Keratinocyte (primary cell): ENCODE measurements around the gene SMURF2. TPM values are rescaled to one million over a fixed set of nuclear protein-coding genes. Genes with fewer than 3 reads are reported as not detected.

Experiments
- DNase-seq: peaks from one replicate; pipeline ENCODE4 v3.0.0-alpha.2; 2011; ENCODE audit warnings: low read depth, missing footprints, low spot score
- FAIRE-seq: peaks from 2 replicates; lab custom pipeline; 2011; peaks lifted over from hg19 to GRCh38; lab: Jason Lieb, UNC
- H2AFZ ChIP-seq: 2 replicates; pipeline ENCODE4 v1.6.0; 2012; ENCODE audit warnings: low read length, control low read depth, inconsistent platforms; ENCODE audit not compliant: control insufficient read depth
- H3K27ac ChIP-seq: 2 replicates; pipeline ENCODE4 v1.5.1; 2011; ENCODE audit warnings: low read length; ENCODE audit not compliant: control insufficient read depth, insufficient read depth
- H3K27me3 ChIP-seq: 3 replicates; pipeline ENCODE4 v1.6.0; 2011; ENCODE audit warnings: low read length; ENCODE audit not compliant: control insufficient read depth, insufficient read depth; ENCODE audit errors: extremely low read depth
- H3K36me3 ChIP-seq, 2 experiments: 2 replicates in 1 of 2; 3 replicates in 1 of 2; pipeline ENCODE4 v1.5.1; 2011; ENCODE audit warnings: low read length in 2 of 2, mild to moderate bottlenecking in 1 of 2; ENCODE audit not compliant: control insufficient read depth in 2 of 2, insufficient read depth in 2 of 2; ENCODE audit errors: extremely low read depth in 1 of 2
- H3K4me1 ChIP-seq: 3 replicates; pipeline ENCODE4 v1.5.1; 2011; ENCODE audit warnings: low read length; ENCODE audit not compliant: control insufficient read depth, insufficient read depth; ENCODE audit errors: extremely low read depth
- H3K4me2 ChIP-seq: 3 replicates; pipeline ENCODE4 v1.6.0; 2011; ENCODE audit warnings: low read depth, low read length; ENCODE audit not compliant: control insufficient read depth, insufficient read depth; ENCODE audit errors: extremely low read depth
- H3K4me3 ChIP-seq, 3 experiments: fragments of 200-600 bp in 1 of 3; sonication (generic) in 1 of 3; 2 replicates in 2 of 3; 3 replicates in 1 of 3; pipeline ENCODE4 v1.5.1; 2011 to 2016; ENCODE audit warnings: low read length in 3 of 3, mild to moderate bottlenecking in 3 of 3, control low read depth in 2 of 3, inconsistent platforms in 1 of 3, low read depth in 1 of 3, mixed read lengths in 1 of 3, mixed run types in 1 of 3, moderate library complexity in 1 of 3; ENCODE audit not compliant: control insufficient read depth in 2 of 3, insufficient read depth in 2 of 3; ENCODE audit errors: extremely low read depth in 1 of 3
- H3K79me2 ChIP-seq: 2 replicates; pipeline ENCODE4 v1.6.0; 2012; ENCODE audit warnings: low read length; ENCODE audit not compliant: control insufficient read depth, insufficient read depth
- H3K9ac ChIP-seq: 3 replicates; pipeline ENCODE4 v1.6.0; 2011; ENCODE audit warnings: low read length; ENCODE audit not compliant: control insufficient read depth, insufficient read depth; ENCODE audit errors: extremely low read depth
- H3K9me1 ChIP-seq: 3 replicates; pipeline ENCODE4 v1.6.0; 2011; ENCODE audit warnings: low read length; ENCODE audit not compliant: control insufficient read depth, insufficient read depth; ENCODE audit errors: extremely low read depth
- H3K9me3 ChIP-seq: 2 replicates; pipeline ENCODE4 v1.5.1; 2012; ENCODE audit warnings: low read depth, low read length; ENCODE audit not compliant: control insufficient read depth
- H4K20me1 ChIP-seq: 3 replicates; pipeline ENCODE4 v1.6.0; 2011; ENCODE audit warnings: low read length; ENCODE audit not compliant: control insufficient read depth, insufficient read depth; ENCODE audit errors: extremely low read depth
- EZH2 ChIP-seq: IDR thresholded peaks from one replicate; pipeline ENCODE4 v1.6.1; 2012; ENCODE audit warnings: inconsistent platforms, mild to moderate bottlenecking, low read length, moderate library complexity
- dilution Hi-C: fragments of 300-500 bp; cut with MboI; formaldehyde crosslinking; loops from one replicate; pipeline ENCODE4 v1.7.0; 2020; ENCODE audit warnings: low sequenced_read_pairs; ENCODE audit not compliant: extremely low pct_ligation_motif_present
- polyA plus RNA-seq, 5 experiments: library from polyadenylated mRNA; depleted of rRNA in 3 of 5; stranded (reverse) in 3 of 5; stranded (forward) in 1 of 5; unstranded in 1 of 5; fragments of >200 nt; gene quantifications; 1 replicate in 1 of 5; 2 replicates in 3 of 5; 3 replicates in 1 of 5; pipeline versions ENCODE4 v1.2.1 to v1.2.3, GENCODE V29; 2011 to 2012; ENCODE audit warnings: missing spikeins in 2 of 5, low read depth in 1 of 5, low replicate concordance in 1 of 5
- TF ChIP-seq, protein P1 (sequence below), 3 experiments: IDR thresholded peaks in 1 of 3; conservative IDR thresholded peaks in 1 of 3; optimal IDR thresholded peaks in 1 of 3; 2 replicates in 2 of 3; 3 replicates in 1 of 3; pipeline versions ENCODE3 to v1.5.1; 2011; ENCODE audit warnings: low read length in 3 of 3, mild to moderate bottlenecking in 3 of 3, moderate library complexity in 2 of 3, control low read depth in 1 of 3, inconsistent platforms in 1 of 3; ENCODE audit not compliant: insufficient read depth in 2 of 3; ENCODE audit errors: extremely low read depth in 1 of 3

SMURF2 gene
- polyA plus RNA-seq, 1 donor (not counting 4 experiments of a cell fraction or from before 2014, with no cell fraction given), result 128 TPM

DNA sequence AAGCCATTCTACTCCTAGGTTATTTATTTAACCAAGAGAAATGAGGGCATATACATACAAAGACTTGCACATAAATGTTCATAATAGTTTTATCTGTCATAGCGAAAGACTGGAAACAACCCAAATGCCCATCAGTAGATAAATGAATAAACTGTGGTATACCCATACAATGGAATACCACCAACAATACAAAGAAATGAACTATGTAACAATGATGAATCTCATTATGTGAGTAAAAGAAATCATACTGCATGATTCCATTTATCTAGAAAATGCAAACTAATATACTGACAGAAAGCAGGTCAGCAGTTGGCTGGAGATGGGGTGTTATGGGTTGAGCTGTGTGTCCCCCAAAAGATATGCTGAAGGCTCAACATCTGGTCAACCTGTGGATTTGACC is 98.0 kb downstream of the SMURF2 start:
- no peak for FAIRE-seq
- H3K4me2 ChIP-seq, result no peak overlapping the region
- peaks cover 6% of the 10 kb centered on the region for H4K20me1 ChIP-seq
- no peaks in the 10 kb centered on the region for H3K9me3 ChIP-seq
- no peak overlapping the region for H3K27ac ChIP-seq
- H3K9ac ChIP-seq, result no peak overlapping the region
- no peak for TF ChIP-seq EZH2
- TF ChIP-seq, protein P1, sequence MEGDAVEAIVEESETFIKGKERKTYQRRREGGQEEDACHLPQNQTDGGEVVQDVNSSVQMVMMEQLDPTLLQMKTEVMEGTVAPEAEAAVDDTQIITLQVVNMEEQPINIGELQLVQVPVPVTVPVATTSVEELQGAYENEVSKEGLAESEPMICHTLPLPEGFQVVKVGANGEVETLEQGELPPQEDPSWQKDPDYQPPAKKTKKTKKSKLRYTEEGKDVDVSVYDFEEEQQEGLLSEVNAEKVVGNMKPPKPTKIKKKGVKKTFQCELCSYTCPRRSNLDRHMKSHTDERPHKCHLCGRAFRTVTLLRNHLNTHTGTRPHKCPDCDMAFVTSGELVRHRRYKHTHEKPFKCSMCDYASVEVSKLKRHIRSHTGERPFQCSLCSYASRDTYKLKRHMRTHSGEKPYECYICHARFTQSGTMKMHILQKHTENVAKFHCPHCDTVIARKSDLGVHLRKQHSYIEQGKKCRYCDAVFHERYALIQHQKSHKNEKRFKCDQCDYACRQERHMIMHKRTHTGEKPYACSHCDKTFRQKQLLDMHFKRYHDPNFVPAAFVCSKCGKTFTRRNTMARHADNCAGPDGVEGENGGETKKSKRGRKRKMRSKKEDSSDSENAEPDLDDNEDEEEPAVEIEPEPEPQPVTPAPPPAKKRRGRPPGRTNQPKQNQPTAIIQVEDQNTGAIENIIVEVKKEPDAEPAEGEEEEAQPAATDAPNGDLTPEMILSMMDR (optimal IDR thresholded peaks at IDR 0.05 in 1 of 3, IDR thresholded peaks at IDR 0.05 in 1 of 3, conservative IDR thresholded peaks at IDR 0.05 in 1 of 3; ENCODE audit: extremely low read depth in 1 of 3, insufficient read depth in 2 of 3, low read length in 3 of 3), result no peak
- H3K36me3 ChIP-seq, result peaks cover 19 to 45% of the 10 kb centered on the region in 2 experiments
- no peaks in the 10 kb centered on the region for H3K9me1 ChIP-seq
- dilution Hi-C loops, result no loop called here
- no peak overlapping the region for H2AFZ ChIP-seq
- H3K4me1 ChIP-seq, result no peaks in the 10 kb centered on the region
- H3K79me2 ChIP-seq, result peaks cover 30% of the 10 kb centered on the region
- H3K4me3 ChIP-seq, result no peak overlapping the region
- no peak for DNase-seq
- H3K27me3 ChIP-seq, result no peaks in the 10 kb centered on the region

DNA sequence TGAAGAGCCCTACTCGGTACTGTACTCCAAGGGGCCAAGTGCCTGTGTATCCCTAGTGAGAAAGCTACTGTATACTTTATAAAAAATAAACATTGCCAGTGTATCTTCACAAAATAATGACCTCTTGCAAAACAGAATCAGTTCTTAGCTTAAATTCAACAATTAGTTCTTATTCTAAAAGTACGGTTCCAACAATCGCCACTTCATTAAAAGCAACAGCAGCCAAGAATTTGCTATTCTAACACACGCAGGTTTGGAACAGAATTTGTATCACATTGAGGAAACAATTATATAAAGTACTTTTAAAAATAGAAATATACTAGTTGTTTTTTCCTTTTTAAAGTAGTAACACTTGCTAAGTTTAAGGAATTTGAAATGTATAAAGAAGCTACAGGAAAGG is 106.8 kb downstream of the SMURF2 start:
- no peak for TF ChIP-seq EZH2
- TF ChIP-seq, protein P1 (optimal IDR thresholded peaks at IDR 0.05 in 1 of 3, IDR thresholded peaks at IDR 0.05 in 1 of 3, conservative IDR thresholded peaks at IDR 0.05 in 1 of 3; ENCODE audit: extremely low read depth in 1 of 3, insufficient read depth in 2 of 3, low read length in 3 of 3), result no peak
- Histone ChIP-seq H2AFZ (no peak overlapping the region), H3K36me3 (peaks cover 30 to 32% of the 10 kb centered on the region in 2 experiments), H3K9me1 (no peaks in the 10 kb centered on the region), H3K9me3 (no peaks in the 10 kb centered on the region), H3K9ac (no peak overlapping the region), H3K27me3 (no peaks in the 10 kb centered on the region), H3K4me2 (no peak overlapping the region), H4K20me1 (peaks cover 4% of the 10 kb centered on the region), H3K4me1 (no peaks in the 10 kb centered on the region), H3K4me3 (no peak overlapping the region), H3K79me2 (peaks cover 14% of the 10 kb centered on the region), H3K27ac (no peak overlapping the region)
- no peak for DNase-seq
- dilution Hi-C loops, result no loop called here
- no peak for FAIRE-seq
